Small intestine (tissue), 7 donors: ENCODE data around the gene LRRC73. TPM values are rescaled to one million over a fixed set of nuclear protein-coding genes. Genes with fewer than 3 reads are reported as not detected.

Source experiments
- DNase-seq, 2 donors: peaks; one replicate each; pipeline versions ENCODE4 v3.0.0 to v3.0.0-alpha.2; 2013
- FAIRE-seq: peaks from 2 replicates; lab custom pipeline; 2012; peaks lifted over from hg19 to GRCh38; lab: Jason Lieb, UNC
- H3K27ac ChIP-seq, 3 donors: one replicate each; pipeline ENCODE4 v1.5.1; 2013; ENCODE audit warnings: low read length in 2 of 3, mild to moderate bottlenecking in 2 of 3, control low read depth in 1 of 3, inconsistent platforms in 1 of 3, low read depth in 1 of 3, moderate library complexity in 1 of 3
- H3K27me3 ChIP-seq, 3 donors: one replicate each; pipeline ENCODE4 v1.6.1; 2013; ENCODE audit warnings: low read length in 3 of 3, inconsistent platforms in 1 of 3; ENCODE audit not compliant: control insufficient read depth in 3 of 3, insufficient read depth in 3 of 3
- H3K36me3 ChIP-seq, 3 donors: one replicate each; pipeline ENCODE4 v1.6.1; 2013; ENCODE audit warnings: low read length in 3 of 3, inconsistent platforms in 1 of 3, low read depth in 1 of 3, mild to moderate bottlenecking in 1 of 3, moderate library complexity in 1 of 3; ENCODE audit not compliant: control insufficient read depth in 3 of 3, insufficient read depth in 2 of 3
- H3K4me1 ChIP-seq, 3 donors: one replicate each; pipeline ENCODE4 v1.6.1; 2013; ENCODE audit warnings: low read length in 2 of 3, inconsistent platforms in 1 of 3, low read depth in 1 of 3, mild to moderate bottlenecking in 1 of 3, moderate library complexity in 1 of 3; ENCODE audit not compliant: control insufficient read depth in 3 of 3, insufficient read depth in 2 of 3
- H3K4me3 ChIP-seq, 3 donors: one replicate each; pipeline ENCODE4 v1.5.1; 2013; ENCODE audit warnings: low read length in 3 of 3, control low read depth in 1 of 3, inconsistent platforms in 1 of 3, low read depth in 1 of 3, mild to moderate bottlenecking in 1 of 3, moderate library complexity in 1 of 3
- H3K9me3 ChIP-seq, 2 donors: one replicate each; pipeline ENCODE4 v1.6.1; 2013; ENCODE audit warnings: low read depth in 1 of 2, low read length in 1 of 2; ENCODE audit not compliant: control insufficient read depth in 2 of 2, insufficient read depth in 1 of 2
- WGBS, 3 donors: extraction: QIAGEN DNeasy Blood & Tissue Kit; methylation state at CpG; one replicate each; pipeline ENCODE4 v1.1.7; 2013; 5-methylcytosine and 5-hydroxymethylcytosine counted together
- polyA plus RNA-seq, 4 donors: library from polyadenylated mRNA; stranded (reverse) in 3 of 4; unstranded in 1 of 4; fragments of 200-250 nt in 3 of 4; fragments of 120-200 nt in 1 of 4; gene quantifications; one replicate each; pipeline versions ENCODE4 v1.2.1 to v1.2.3, GENCODE V29; 2013
- donor health status: healthy with polysubstance abuse.
- donor health status: control.
- donor health status: control.
- donor health status: Bipolar disorder and iron deficiency.
- donor health status: healthy.

LRRC73 gene
- polyA plus RNA-seq, 4 donors: 0.22 to 0.54 (median 0.38) TPM

GRCh38 chr6:43493833-43494232 lies 16.3 kb downstream of the LRRC73 start:
- peak; percentile 90 to 96 for DNase-seq
- FAIRE-seq: no peak
- WGBS, 3 donors: 25 to 73% (median 50%) methylated on average over 7 of the region's 7 CpGs
- peaks cover 0 to 71% (median 0%) of the 10 kb centered on the region in 3 donors for H3K36me3 ChIP-seq
- H3K9me3 ChIP-seq: no peaks in the 10 kb centered on the region
- no peaks in the 10 kb centered on the region for H3K27me3 ChIP-seq
- H3K4me3 ChIP-seq: no peak overlapping the region
- peak overlapping the region; percentile 61 to 93 (median 79) for H3K27ac ChIP-seq
- peaks cover 13 to 53% (median 27%) of the 10 kb centered on the region in 3 donors for H3K4me1 ChIP-seq

GRCh38 chr6:43493230-43493629 lies 16.9 kb downstream of the LRRC73 start:
- Histone ChIP-seq H3K27me3 (no peaks in the 10 kb centered on the region), H3K9me3 (no peaks in the 10 kb centered on the region), H3K27ac (peak overlapping the region in 2 of 3 donors; percentile 79 to 93), H3K36me3 (peaks cover 0 to 69% (median 0%) of the 10 kb centered on the region in 3 donors), H3K4me1 (peaks cover 13 to 57% (median 27%) of the 10 kb centered on the region in 3 donors), H3K4me3 (no peak overlapping the region)
- 36 to 68% (median 51%) methylated on average over 2 of the region's 2 CpGs for WGBS, 3 donors
- DNase-seq (no peak), FAIRE-seq (no peak)

GRCh38 chr6:43492673-43493072 lies 17.5 kb downstream of the LRRC73 start:
- Histone ChIP-seq H3K4me3 (no peak overlapping the region), H3K9me3 (no peaks in the 10 kb centered on the region), H3K4me1 (peaks cover 13 to 58% (median 27%) of the 10 kb centered on the region in 3 donors), H3K27ac (peak overlapping the region in 2 of 3 donors; percentile 79 to 93), H3K36me3 (peaks cover 0 to 63% (median 0%) of the 10 kb centered on the region in 3 donors), H3K27me3 (no peaks in the 10 kb centered on the region)
- DNase-seq: no peak
- 57 to 71% (median 66%) methylated on average over 3 of the region's 3 CpGs for WGBS, 3 donors
- no peak for FAIRE-seq

- WGBS, 3 donors: 14 to 43% (median 36%) methylated on average over 10 of the region's 10 CpGs
- Histone ChIP-seq H3K27me3 (no peaks in the 10 kb centered on the region), H3K4me3 (no peak overlapping the region), H3K36me3 (peaks cover 0 to 57% (median 0%) of the 10 kb centered on the region in 3 donors), H3K4me1 (peaks cover 13 to 58% (median 27%) of the 10 kb centered on the region in 3 donors), H3K27ac (peak overlapping the region in 2 of 3 donors; percentile 79 to 93), H3K9me3 (no peaks in the 10 kb centered on the region)
- FAIRE-seq (no peak), DNase-seq (peak; percentile 59 to 84)
These were observed 18.1 kb downstream of the LRRC73 start for GRCh38 chr6:43491750-43492661.

GRCh38 chr6:43490523-43490939 lies 19.6 kb downstream of the LRRC73 start:
- Histone ChIP-seq H3K27me3 (no peaks in the 10 kb centered on the region), H3K4me1 (peaks cover 13 to 44% (median 27%) of the 10 kb centered on the region in 3 donors), H3K4me3 (no peak overlapping the region), H3K27ac (no peak overlapping the region), H3K9me3 (no peaks in the 10 kb centered on the region), H3K36me3 (peaks cover 0 to 48% (median 2%) of the 10 kb centered on the region in 3 donors)
- FAIRE-seq: no peak
- DNase-seq: peak; percentile 74 to 78
- 33 to 56% (median 34%) methylated on average over 6 of the region's 6 CpGs for WGBS, 3 donors

- FAIRE-seq: no peak
- 86 to 93% (median 92%) methylated on average over 12 of the region's 12 CpGs for WGBS, 3 donors
- Histone ChIP-seq H3K27ac (no peak overlapping the region), H3K9me3 (no peaks in the 10 kb centered on the region), H3K36me3 (peaks cover 0 to 38% (median 2%) of the 10 kb centered on the region in 3 donors), H3K4me1 (peaks cover 5 to 34% (median 21%) of the 10 kb centered on the region in 3 donors), H3K4me3 (no peak overlapping the region), H3K27me3 (no peaks in the 10 kb centered on the region)
- no peak for DNase-seq
These were observed 20.7 kb downstream of the LRRC73 start for GRCh38 chr6:43489277-43490072.

- Histone ChIP-seq H3K4me1 (peaks cover 5 to 27% (median 18%) of the 10 kb centered on the region in 3 donors), H3K36me3 (peaks cover 0 to 37% (median 2%) of the 10 kb centered on the region in 3 donors), H3K27ac (no peak overlapping the region), H3K4me3 (no peak overlapping the region), H3K9me3 (no peaks in the 10 kb centered on the region), H3K27me3 (no peaks in the 10 kb centered on the region)
- FAIRE-seq (no peak), DNase-seq (no peak)
- WGBS, 3 donors: 75 to 90% (median 77%) methylated on average over 4 of the region's 4 CpGs
These were observed 21.4 kb downstream of the LRRC73 start for GRCh38 chr6:43488667-43489276.
